CD8-positive, alpha-beta memory T cell (primary cell): ENCODE measurements around the gene AOPEP. TPM values are rescaled to one million over a fixed set of nuclear protein-coding genes. Genes with fewer than 3 reads are reported as not detected.
A peak's percentile ranks its signal among the peaks of the same experiment; 100 is the strongest.

Experiments used
- CTCF ChIA-PET: fragments of 350-600 bp; sonication (Branson Sonifier 250); formaldehyde crosslinking; loops from one replicate; lab custom pipeline; 2021; ENCODE audit warnings: antibody characterized with exemption; lab: Charles Lee
- POLR2A ChIA-PET: fragments of 350-600 bp; sonication (Branson Sonifier 250); formaldehyde crosslinking; loops from one replicate; lab custom pipeline; 2021; ENCODE audit warnings: antibody characterized with exemption; lab: Charles Lee
- DNase-seq, 5 donors: peaks; one replicate each; pipeline versions ENCODE4 v3.0.0 to v3.0.0-alpha.2; 2020 to 2022; ENCODE audit warnings: mixed read lengths in 1 of 5
- H3K27ac ChIP-seq: one replicate; pipeline ENCODE4 v1.7.0; 2013; ENCODE audit warnings: low read depth, mild to moderate bottlenecking, low read length, moderate library complexity
- H3K27me3 ChIP-seq: 2 replicates; pipeline ENCODE4 v1.7.0; 2013; ENCODE audit warnings: low read length, mild to moderate bottlenecking; ENCODE audit not compliant: insufficient read depth, poor library complexity, severe bottlenecking
- H3K36me3 ChIP-seq: 2 replicates; pipeline ENCODE4 v1.7.0; 2013; ENCODE audit warnings: mild to moderate bottlenecking, low read length, moderate library complexity; ENCODE audit not compliant: insufficient read depth
- H3K4me1 ChIP-seq: 2 replicates; pipeline ENCODE4 v1.7.0; 2013; ENCODE audit warnings: mild to moderate bottlenecking, low read length, moderate library complexity; ENCODE audit not compliant: insufficient read depth
- H3K4me3 ChIP-seq: 2 replicates; pipeline ENCODE4 v1.7.0; 2013; ENCODE audit warnings: mild to moderate bottlenecking, low read length
- H3K9me3 ChIP-seq: 2 replicates; pipeline ENCODE4 v1.7.0; 2013; ENCODE audit warnings: mild to moderate bottlenecking, low read length
- H3K27ac Mint-ChIP-seq, 8 donors: one replicate each; pipeline ENCODE4 v1.8.0; 2020 to 2021; ENCODE audit warnings: mixed read lengths in 8 of 8, mild to moderate bottlenecking in 6 of 8, inconsistent platforms in 3 of 8, moderate library complexity in 3 of 8
- H3K27me3 Mint-ChIP-seq, 2 donors: one replicate each; pipeline ENCODE4 v1.8.0; 2020 to 2021; ENCODE audit warnings: mixed read lengths in 2 of 2, mild to moderate bottlenecking in 1 of 2, moderate library complexity in 1 of 2
- H3K36me3 Mint-ChIP-seq, 3 donors: one replicate each; pipeline ENCODE4 v1.8.0; 2020 to 2021; ENCODE audit warnings: mixed read lengths in 3 of 3, inconsistent platforms in 1 of 3, mild to moderate bottlenecking in 1 of 3
- H3K4me1 Mint-ChIP-seq, 3 donors: one replicate each; pipeline ENCODE4 v1.8.0; 2020 to 2021; ENCODE audit warnings: mixed read lengths in 3 of 3, inconsistent platforms in 1 of 3, mild to moderate bottlenecking in 1 of 3
- H3K4me3 Mint-ChIP-seq, 7 donors: one replicate each; pipeline ENCODE4 v1.8.0; 2020 to 2021; ENCODE audit warnings: mixed read lengths in 7 of 7, mild to moderate bottlenecking in 6 of 7, moderate library complexity in 4 of 7, inconsistent platforms in 2 of 7
- H3K9me3 Mint-ChIP-seq, 5 donors: one replicate each; pipeline ENCODE4 v1.8.0; 2020 to 2022; ENCODE audit warnings: mixed read lengths in 5 of 5, mild to moderate bottlenecking in 3 of 5, moderate library complexity in 2 of 5, inconsistent platforms in 1 of 5
- polyA plus RNA-seq: library from polyadenylated mRNA; unstranded; fragments of 300-500 nt; fragmentation: Illumina TruSeq; gene quantifications from one replicate; pipeline ENCODE4 v1.2.3, GENCODE V29; 2021
- total RNA-seq, 2 experiments: library from RNA; stranded (reverse); gene quantifications; one replicate each; pipeline ENCODE4 v1.2.3, GENCODE V29; 2021

AOPEP gene
- total and polyA plus RNA-seq, 3 experiments from 2014 or later: 4.2 to 7.1 (median 6.9) TPM

GRCh38 chr9:95026148-95026524, 299.6 kb downstream of the AOPEP start:
- Histone ChIP-seq H3K27me3 (no peaks in the 10 kb centered on the region), H3K9me3 (no peaks in the 10 kb centered on the region), H3K4me3 (no peak overlapping the region), H3K36me3 (no peaks in the 10 kb centered on the region), H3K4me1 (no peaks in the 10 kb centered on the region), H3K27ac (no peak overlapping the region)
- no peak for DNase-seq
- Mint-ChIP-seq H3K4me1 (no peaks in the 10 kb centered on the region), H3K36me3 (peaks cover 2 to 6% (median 6%) of the 10 kb centered on the region in 3 donors), H3K9me3 (no peaks in the 10 kb centered on the region), H3K27me3 (peaks cover 0 to 3% of the 10 kb centered on the region in 2 donors), H3K27ac (no peak overlapping the region), H3K4me3 (no peak overlapping the region)
- CTCF ChIA-PET: interaction anchor here (0.9 kb wide), 1 partner anchor 10 kb away, joined by 3 read pairs; no protein-coding TSS in a partner anchor
- POLR2A ChIA-PET: no interaction called here

GRCh38 chr9:95027914-95028852, 301.7 kb downstream of the AOPEP start:
- Histone ChIP-seq H3K27ac (no peak overlapping the region), H3K9me3 (no peaks in the 10 kb centered on the region), H3K36me3 (no peaks in the 10 kb centered on the region), H3K4me3 (no peak overlapping the region), H3K4me1 (no peaks in the 10 kb centered on the region), H3K27me3 (no peaks in the 10 kb centered on the region)
- Mint-ChIP-seq H3K4me1 (no peaks in the 10 kb centered on the region), H3K9me3 (no peaks in the 10 kb centered on the region), H3K36me3 (peaks cover 0 to 6% (median 0%) of the 10 kb centered on the region in 3 donors), H3K27ac (peak overlapping the region in 1 of 8 donors; percentile 37), H3K27me3 (peaks cover 0 to 3% of the 10 kb centered on the region in 2 donors), H3K4me3 (no peak overlapping the region)
- ChIA-PET POLR2A (no interaction called here), CTCF (no interaction called here)
- no peak for DNase-seq

GRCh38 chr9:95028853-95029219, 302.3 kb downstream of the AOPEP start:
- no peaks in the 10 kb centered on the region for H3K4me1 Mint-ChIP-seq
- Histone ChIP-seq H3K4me3 (no peak overlapping the region), H3K36me3 (no peaks in the 10 kb centered on the region), H3K27me3 (no peaks in the 10 kb centered on the region), H3K27ac (no peak overlapping the region), H3K4me1 (no peaks in the 10 kb centered on the region), H3K9me3 (no peaks in the 10 kb centered on the region)
- H3K27me3 Mint-ChIP-seq: peaks cover 0 to 3% of the 10 kb centered on the region in 2 donors
- H3K4me3 Mint-ChIP-seq: no peak overlapping the region
- no peak for DNase-seq
- H3K36me3 Mint-ChIP-seq: peaks cover 0 to 6% (median 0%) of the 10 kb centered on the region in 3 donors
- CTCF ChIA-PET: no interaction called here
- no peak overlapping the region for H3K27ac Mint-ChIP-seq
- H3K9me3 Mint-ChIP-seq: no peaks in the 10 kb centered on the region
- POLR2A ChIA-PET: no interaction called here

- no peaks in the 10 kb centered on the region for H3K9me3 Mint-ChIP-seq
- H3K27ac ChIP-seq: no peak overlapping the region
- ChIA-PET CTCF (no interaction called here), POLR2A (no interaction called here)
- no peak overlapping the region for H3K4me3 Mint-ChIP-seq
- H3K27ac Mint-ChIP-seq: no peak overlapping the region
- peaks cover 0 to 3% of the 10 kb centered on the region in 2 donors for H3K27me3 Mint-ChIP-seq
- no peaks in the 10 kb centered on the region for H3K9me3 ChIP-seq
- no peak overlapping the region for H3K4me3 ChIP-seq
- H3K36me3 Mint-ChIP-seq: peaks cover 0 to 6% (median 0%) of the 10 kb centered on the region in 3 donors
- H3K27me3 ChIP-seq: no peaks in the 10 kb centered on the region
- H3K4me1 Mint-ChIP-seq: no peaks in the 10 kb centered on the region
- no peak for DNase-seq
- no peaks in the 10 kb centered on the region for H3K4me1 ChIP-seq
- H3K36me3 ChIP-seq: no peaks in the 10 kb centered on the region
Observed at GRCh38 chr9:95029288-95029687, 302.8 kb downstream of the AOPEP start.

GRCh38 chr9:95029720-95030119, 303.2 kb downstream of the AOPEP start:
- Histone ChIP-seq H3K27ac (no peak overlapping the region), H3K4me1 (no peaks in the 10 kb centered on the region), H3K4me3 (no peak overlapping the region), H3K27me3 (no peaks in the 10 kb centered on the region), H3K9me3 (no peaks in the 10 kb centered on the region), H3K36me3 (no peaks in the 10 kb centered on the region)
- no peaks in the 10 kb centered on the region for H3K4me1 Mint-ChIP-seq
- ChIA-PET CTCF (no interaction called here), POLR2A (no interaction called here)
- peaks cover 0 to 7% (median 0%) of the 10 kb centered on the region in 3 donors for H3K36me3 Mint-ChIP-seq
- H3K27me3 Mint-ChIP-seq: peaks cover 0 to 2% of the 10 kb centered on the region in 2 donors
- H3K4me3 Mint-ChIP-seq: no peak overlapping the region
- H3K27ac Mint-ChIP-seq: no peak overlapping the region
- no peak for DNase-seq
- no peaks in the 10 kb centered on the region for H3K9me3 Mint-ChIP-seq

- ChIA-PET POLR2A (no interaction called here), CTCF (no interaction called here)
- Mint-ChIP-seq H3K4me1 (no peaks in the 10 kb centered on the region), H3K27me3 (peaks cover 0 to 2% of the 10 kb centered on the region in 2 donors), H3K4me3 (no peak overlapping the region), H3K9me3 (no peaks in the 10 kb centered on the region), H3K36me3 (peaks cover 0 to 7% (median 0%) of the 10 kb centered on the region in 3 donors), H3K27ac (no peak overlapping the region)
- H3K4me3 ChIP-seq: no peak overlapping the region
- no peaks in the 10 kb centered on the region for H3K9me3 ChIP-seq
- H3K27me3 ChIP-seq: no peaks in the 10 kb centered on the region
- H3K4me1 ChIP-seq: no peaks in the 10 kb centered on the region
- no peak for DNase-seq
- H3K27ac ChIP-seq: no peak overlapping the region
- H3K36me3 ChIP-seq: no peaks in the 10 kb centered on the region
Observed at GRCh38 chr9:95030344-95030743, 303.8 kb downstream of the AOPEP start.

- H3K36me3 Mint-ChIP-seq: peaks cover 0 to 6% (median 0%) of the 10 kb centered on the region in 3 donors
- POLR2A ChIA-PET: no interaction called here
- H3K9me3 ChIP-seq: no peaks in the 10 kb centered on the region
- no peak overlapping the region for H3K4me3 ChIP-seq
- DNase-seq: no peak
- no peaks in the 10 kb centered on the region for H3K4me1 ChIP-seq
- H3K27ac ChIP-seq: no peak overlapping the region
- H3K4me1 Mint-ChIP-seq: no peaks in the 10 kb centered on the region
- peaks cover 0 to 2% of the 10 kb centered on the region in 2 donors for H3K27me3 Mint-ChIP-seq
- peak overlapping the region in 1 of 8 donors; percentile 29 for H3K27ac Mint-ChIP-seq
- H3K27me3 ChIP-seq: no peaks in the 10 kb centered on the region
- no peaks in the 10 kb centered on the region for H3K36me3 ChIP-seq
- H3K4me3 Mint-ChIP-seq: no peak overlapping the region
- no peaks in the 10 kb centered on the region for H3K9me3 Mint-ChIP-seq
- CTCF ChIA-PET: interaction anchor here (0.9 kb wide), 1 partner anchor 58 kb away, joined by 3 read pairs; no protein-coding TSS in a partner anchor
Observed at GRCh38 chr9:95030920-95031642, 304.6 kb downstream of the AOPEP start.
